Ascending aorta (tissue), 2 donors: Measurements from ENCODE around the gene ST7L. TPM values are rescaled to one million over a fixed set of nuclear protein-coding genes. Genes with fewer than 3 reads are reported as not detected.

Source experiments
- DNase-seq, 2 donors: peaks; one replicate each; pipeline ENCODE4 v3.0.0-alpha.2; 2019; ENCODE audit warnings: low spot score in 2 of 2
- H3K27ac ChIP-seq, 2 donors: fragments of 200-600 bp; sonication (generic); one replicate each; pipeline ENCODE4 v1.5.1; 2016 to 2017; ENCODE audit warnings: mild to moderate bottlenecking in 1 of 2
- H3K27me3 ChIP-seq: fragments of 200-600 bp; sonication (generic); one replicate; pipeline ENCODE4 v1.5.1; 2017
- H3K36me3 ChIP-seq, 2 donors: fragments of 200-600 bp; sonication (generic); one replicate each; pipeline ENCODE4 v1.5.1; 2016
- H3K4me1 ChIP-seq, 2 donors: fragments of 200-600 bp; sonication (generic); one replicate each; pipeline ENCODE4 v1.5.1; 2016 to 2017; ENCODE audit warnings: mild to moderate bottlenecking in 1 of 2
- H3K4me3 ChIP-seq, 2 donors: fragments of 200-600 bp; sonication (generic); one replicate each; pipeline ENCODE4 v1.5.1; 2016 to 2017; ENCODE audit warnings: mild to moderate bottlenecking in 1 of 2
- H3K9me3 ChIP-seq, 2 donors: fragments of 200-600 bp; sonication (generic); one replicate each; pipeline ENCODE4 v1.5.1; 2016
- intact Hi-C: fragments of 100-400 bp; cut with DNase I; formaldehyde crosslinking; loops from one replicate; pipeline ENCODE4 v1.15.1; 2023
- total RNA-seq: library from RNA; depleted of rRNA; stranded (reverse); fragments of >200 nt; gene quantifications from one replicate; pipeline ENCODE4 v1.1.0, GENCODE V29; 2016
- TF ChIP-seq, protein P1 (sequence below), 3 experiments: fragments of 200-600 bp in 2 of 3; fragments of 450-650 bp in 1 of 3; sonication (generic) in 2 of 3; IDR thresholded peaks; one replicate each; pipeline ENCODE4 v1.5.1; 2016 to 2019; ENCODE audit warnings: antibody characterized with exemption in 3 of 3, mild to moderate bottlenecking in 1 of 3, moderate library complexity in 1 of 3

ST7L gene
- total RNA-seq, 1 donor from 2014 or later, result 4.0 TPM

GRCh38 chr1:112538883-112539282, 80.1 kb downstream of the ST7L start:
- Histone ChIP-seq H3K4me1 (peaks cover 0 to 12% of the 10 kb centered on the region in 2 donors), H3K9me3 (no peaks in the 10 kb centered on the region), H3K27ac (no peak overlapping the region), H3K27me3 (no peaks in the 10 kb centered on the region), H3K4me3 (no peak overlapping the region), H3K36me3 (peaks cover 0 to 6% of the 10 kb centered on the region in 2 donors)
- TF ChIP-seq, protein P1, sequence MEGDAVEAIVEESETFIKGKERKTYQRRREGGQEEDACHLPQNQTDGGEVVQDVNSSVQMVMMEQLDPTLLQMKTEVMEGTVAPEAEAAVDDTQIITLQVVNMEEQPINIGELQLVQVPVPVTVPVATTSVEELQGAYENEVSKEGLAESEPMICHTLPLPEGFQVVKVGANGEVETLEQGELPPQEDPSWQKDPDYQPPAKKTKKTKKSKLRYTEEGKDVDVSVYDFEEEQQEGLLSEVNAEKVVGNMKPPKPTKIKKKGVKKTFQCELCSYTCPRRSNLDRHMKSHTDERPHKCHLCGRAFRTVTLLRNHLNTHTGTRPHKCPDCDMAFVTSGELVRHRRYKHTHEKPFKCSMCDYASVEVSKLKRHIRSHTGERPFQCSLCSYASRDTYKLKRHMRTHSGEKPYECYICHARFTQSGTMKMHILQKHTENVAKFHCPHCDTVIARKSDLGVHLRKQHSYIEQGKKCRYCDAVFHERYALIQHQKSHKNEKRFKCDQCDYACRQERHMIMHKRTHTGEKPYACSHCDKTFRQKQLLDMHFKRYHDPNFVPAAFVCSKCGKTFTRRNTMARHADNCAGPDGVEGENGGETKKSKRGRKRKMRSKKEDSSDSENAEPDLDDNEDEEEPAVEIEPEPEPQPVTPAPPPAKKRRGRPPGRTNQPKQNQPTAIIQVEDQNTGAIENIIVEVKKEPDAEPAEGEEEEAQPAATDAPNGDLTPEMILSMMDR (IDR thresholded peaks at IDR 0.05), result no peak
- DNase-seq, result no peak
- intact Hi-C loops, result no loop called here

DNA sequence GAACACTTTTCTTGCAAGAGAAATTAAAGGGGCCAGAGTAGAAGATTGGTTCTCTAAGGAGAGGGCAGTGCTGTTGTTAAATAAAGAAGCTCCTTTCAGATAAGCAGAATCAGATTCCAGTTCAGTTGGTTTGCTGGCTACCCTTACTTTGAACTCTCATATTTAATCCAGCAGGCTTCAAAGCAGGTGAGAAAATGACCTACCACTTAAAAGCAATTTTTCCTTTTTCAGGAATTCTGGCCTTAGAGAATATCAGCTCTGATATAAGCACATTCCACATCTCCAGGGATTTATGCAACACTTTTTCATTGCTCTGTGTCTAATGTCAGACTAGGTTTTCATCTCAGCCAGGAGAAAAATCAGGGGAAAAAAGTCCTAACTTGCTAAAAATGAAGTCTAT, 81.5 kb downstream of the ST7L start:
- intact Hi-C loops, result no loop called here
- H3K4me3 ChIP-seq, result no peak overlapping the region
- H3K4me1 ChIP-seq, result peaks cover 0 to 12% of the 10 kb centered on the region in 2 donors
- TF ChIP-seq, protein P1 (IDR thresholded peaks at IDR 0.05), result no peak
- no peaks in the 10 kb centered on the region for H3K27me3 ChIP-seq
- H3K9me3 ChIP-seq, result no peaks in the 10 kb centered on the region
- no peak overlapping the region for H3K27ac ChIP-seq
- DNase-seq, result no peak
- peaks cover 0 to 6% of the 10 kb centered on the region in 2 donors for H3K36me3 ChIP-seq

GRCh38 chr1:112536561-112536960, 82.4 kb downstream of the ST7L start:
- DNase-seq, result no peak
- Histone ChIP-seq H3K27ac (no peak overlapping the region), H3K4me1 (peaks cover 0 to 12% of the 10 kb centered on the region in 2 donors), H3K27me3 (no peaks in the 10 kb centered on the region), H3K4me3 (no peak overlapping the region), H3K36me3 (peaks cover 0 to 6% of the 10 kb centered on the region in 2 donors), H3K9me3 (no peaks in the 10 kb centered on the region)
- TF ChIP-seq, protein P1 (IDR thresholded peaks at IDR 0.05), result no peak
- intact Hi-C loops, result no loop called here

DNA sequence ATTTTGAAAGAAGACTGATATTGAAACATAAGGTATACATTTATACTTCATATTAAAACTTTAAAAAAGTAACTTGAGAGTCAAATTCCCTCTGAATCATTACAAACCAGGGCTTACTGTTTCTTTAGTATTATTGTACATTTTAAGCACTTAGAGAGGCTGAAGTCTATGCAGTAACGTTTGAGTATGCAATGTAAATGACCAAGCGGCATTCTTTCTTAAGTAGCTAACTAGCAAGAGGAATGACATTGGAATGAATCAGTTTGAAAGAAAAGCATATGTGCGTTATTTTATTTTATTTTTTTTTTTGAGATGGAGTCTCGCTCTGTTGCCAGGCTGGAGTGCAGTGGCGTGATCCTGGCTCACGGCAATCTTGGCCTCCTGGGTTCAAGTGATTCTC, 85.9 kb downstream of the ST7L start:
- peaks cover 0 to 7% of the 10 kb centered on the region in 2 donors for H3K36me3 ChIP-seq
- H3K27me3 ChIP-seq, result no peaks in the 10 kb centered on the region
- no peaks in the 10 kb centered on the region for H3K9me3 ChIP-seq
- H3K4me1 ChIP-seq, result peaks cover 0 to 5% of the 10 kb centered on the region in 2 donors
- H3K27ac ChIP-seq, result no peak overlapping the region
- intact Hi-C loops, result no loop called here
- no peak overlapping the region for H3K4me3 ChIP-seq
- no peak for DNase-seq
- TF ChIP-seq, protein P1 (IDR thresholded peaks at IDR 0.05), result no peak

DNA sequence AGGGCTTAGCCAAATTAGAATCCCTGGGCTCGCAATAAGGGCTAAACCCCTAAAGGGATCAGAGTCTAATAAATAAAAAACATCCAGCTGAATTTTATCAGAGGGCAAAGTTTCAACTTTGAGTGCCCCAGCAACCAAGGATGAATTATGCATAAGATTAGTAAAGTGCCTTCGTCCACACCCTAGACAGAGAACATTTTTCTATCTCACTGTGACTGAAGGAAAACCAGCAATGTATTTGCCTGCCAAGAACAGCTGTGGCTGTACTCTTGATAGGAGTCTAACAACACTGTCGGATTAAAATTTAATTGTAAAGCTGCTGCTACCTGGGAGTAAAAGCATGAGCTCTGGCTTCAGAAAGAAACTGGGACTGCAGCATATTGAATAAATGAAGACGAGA, 86.9 kb downstream of the ST7L start:
- H3K36me3 ChIP-seq, result peaks cover 2 to 17% of the 10 kb centered on the region in 2 donors
- H3K9me3 ChIP-seq, result no peaks in the 10 kb centered on the region
- H3K4me3 ChIP-seq, result no peak overlapping the region
- TF ChIP-seq, protein P1 (IDR thresholded peaks at IDR 0.05), result no peak
- H3K4me1 ChIP-seq, result peaks cover 0 to 5% of the 10 kb centered on the region in 2 donors
- intact Hi-C loops, result no loop called here
- H3K27me3 ChIP-seq, result no peaks in the 10 kb centered on the region
- no peak overlapping the region for H3K27ac ChIP-seq
- DNase-seq, result no peak

- H3K9me3 ChIP-seq, result no peaks in the 10 kb centered on the region
- DNase-seq, result no peak
- H3K4me3 ChIP-seq, result no peak overlapping the region
- H3K4me1 ChIP-seq, result no peaks in the 10 kb centered on the region
- TF ChIP-seq, protein P1 (IDR thresholded peaks at IDR 0.05), result no peak
- intact Hi-C loops, result no loop called here
- no peak overlapping the region for H3K27ac ChIP-seq
- H3K36me3 ChIP-seq, result peaks cover 2 to 22% of the 10 kb centered on the region in 2 donors
- H3K27me3 ChIP-seq, result no peaks in the 10 kb centered on the region
Observed at GRCh38 chr1:112530832-112531231, 88.1 kb downstream of the ST7L start.
